GM18505 (cell line): ENCODE data around the gene ITGB6.
"Not testable (repeated sequence)": the region's sequence is repeated elsewhere in the genome, so short reads cannot be mapped to it uniquely, and the experiment has no call there.

Source experiments
- ATAC-seq: cut with Tn5 transposase; IDR thresholded peaks from one replicate; pipeline ENCODE4 v1.9.1; 2021; ENCODE audit not compliant: unreplicated experiment
- POLR2A ChIP-seq: IDR thresholded peaks from 4 replicates; pipeline ENCODE4 v1.6.1; 2011; ENCODE audit warnings: borderline replicate concordance; ENCODE audit not compliant: insufficient read depth, insufficient read length; ENCODE audit errors: extremely low read depth

Gene ITGB6

GRCh38 chr2:160180172-160180571, 19.9 kb downstream of the ITGB6 start:
- no peak for TF ChIP-seq POLR2A
- no peak for ATAC-seq

- no peak for TF ChIP-seq POLR2A
- ATAC-seq: no peak
Observed at GRCh38 chr2:160175169-160176134, 24.6 kb downstream of the ITGB6 start.

GRCh38 chr2:160174322-160174721, 25.8 kb downstream of the ITGB6 start:
- no peak for TF ChIP-seq POLR2A
- ATAC-seq: no peak

- ATAC-seq: no peak
- no peak for TF ChIP-seq POLR2A
Observed at GRCh38 chr2:160169988-160170387, 30.1 kb downstream of the ITGB6 start.

- no peak for ATAC-seq
- TF ChIP-seq POLR2A: no peak
Observed at GRCh38 chr2:160169471-160169870, 30.6 kb downstream of the ITGB6 start.

- ATAC-seq: no peak
- TF ChIP-seq POLR2A: no peak
Observed at GRCh38 chr2:160168878-160169277, 31.2 kb downstream of the ITGB6 start.

GRCh38 chr2:160167089-160167740, 32.9 kb downstream of the ITGB6 start:
- ATAC-seq: no peak
- no peak for TF ChIP-seq POLR2A

- no peak for ATAC-seq
- TF ChIP-seq POLR2A: no peak
Observed at GRCh38 chr2:160165996-160166395, 34.1 kb downstream of the ITGB6 start.

- no peak for ATAC-seq
- TF ChIP-seq POLR2A: no peak
Observed at GRCh38 chr2:160165081-160165480, 35.0 kb downstream of the ITGB6 start.

- ATAC-seq: no peak
- TF ChIP-seq POLR2A: no peak
Observed at GRCh38 chr2:160157861-160158829, 41.9 kb downstream of the ITGB6 start.

GRCh38 chr2:160156665-160157064, 43.4 kb downstream of the ITGB6 start:
- no peak for TF ChIP-seq POLR2A

GRCh38 chr2:160156100-160156499, 44.0 kb downstream of the ITGB6 start:
- ATAC-seq: no peak
- TF ChIP-seq POLR2A: no peak

More at GRCh38 chr2:160156665-160157064, 43.4 kb downstream of the ITGB6 start:
- no peak for ATAC-seq

GRCh38 chr2:160148419-160148818, 51.7 kb downstream of the ITGB6 start:
- ATAC-seq: not testable (repeated sequence)
